Islet precursor cell (in vitro differentiated cells): Measurements from ENCODE around the gene PES1.
"Not testable (repeated sequence)": the region's sequence is repeated elsewhere in the genome, so short reads cannot be mapped to it uniquely, and the experiment has no call there.

Experiments used
- DNase-seq: peaks from one replicate; pipeline ENCODE4 v3.0.0-alpha.2; 2018

PES1 gene

GRCh38 chr22:30607939-30608338 lies 16.2 kb upstream of the PES1 start:
- no peak for DNase-seq

GRCh38 chr22:30607300-30607930 lies 15.7 kb upstream of the PES1 start:
- no peak for DNase-seq

DNA sequence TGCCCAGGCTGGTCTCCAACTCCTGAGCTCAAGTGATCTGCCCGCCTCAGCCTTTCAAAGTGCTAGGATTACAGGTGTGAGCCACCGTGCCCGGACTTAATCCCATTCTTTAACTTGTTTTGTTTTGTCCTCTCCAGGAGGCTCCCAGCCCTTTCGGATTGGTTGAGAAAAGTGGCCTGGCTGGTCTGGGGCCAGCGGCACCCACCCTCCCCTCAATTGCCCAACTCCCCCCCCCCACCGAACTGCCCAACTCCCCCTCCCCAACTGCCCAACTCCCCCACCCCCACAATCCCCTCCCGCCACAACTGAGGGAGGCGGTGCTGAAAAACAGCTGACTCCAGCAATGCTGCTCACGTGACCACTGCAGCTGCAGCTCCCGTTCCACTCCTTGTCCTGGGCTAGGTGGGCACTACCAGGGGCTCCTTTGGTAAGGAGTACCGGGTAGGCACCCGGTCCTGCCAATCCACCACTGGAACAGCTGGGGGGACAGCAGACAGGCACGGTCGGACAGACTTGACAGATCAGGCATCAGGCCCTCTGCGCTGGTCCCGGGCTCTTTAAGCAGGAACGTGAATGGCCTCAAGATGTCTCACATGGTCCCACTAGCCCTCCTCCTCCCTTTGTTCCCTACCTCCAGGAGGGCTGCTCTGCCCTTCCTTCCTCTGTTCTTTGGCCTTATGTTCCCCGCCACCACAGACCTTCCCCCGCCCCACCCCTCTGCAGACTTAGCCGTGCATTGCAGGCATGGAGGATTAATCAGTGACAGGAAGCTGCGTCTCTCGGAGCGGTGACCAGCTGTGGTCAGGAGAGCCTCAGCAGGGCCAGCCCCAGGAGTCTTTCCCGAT lies 15.0 kb upstream of the PES1 start, which contains the start of gene TCN2:
Gene TCN2 (plus strand): TSS at position 720 of the 845 bp plus-strand sequence. CDS start 158 bp downstream, outside the sequence.
- peak; percentile 91 for DNase-seq

DNA sequence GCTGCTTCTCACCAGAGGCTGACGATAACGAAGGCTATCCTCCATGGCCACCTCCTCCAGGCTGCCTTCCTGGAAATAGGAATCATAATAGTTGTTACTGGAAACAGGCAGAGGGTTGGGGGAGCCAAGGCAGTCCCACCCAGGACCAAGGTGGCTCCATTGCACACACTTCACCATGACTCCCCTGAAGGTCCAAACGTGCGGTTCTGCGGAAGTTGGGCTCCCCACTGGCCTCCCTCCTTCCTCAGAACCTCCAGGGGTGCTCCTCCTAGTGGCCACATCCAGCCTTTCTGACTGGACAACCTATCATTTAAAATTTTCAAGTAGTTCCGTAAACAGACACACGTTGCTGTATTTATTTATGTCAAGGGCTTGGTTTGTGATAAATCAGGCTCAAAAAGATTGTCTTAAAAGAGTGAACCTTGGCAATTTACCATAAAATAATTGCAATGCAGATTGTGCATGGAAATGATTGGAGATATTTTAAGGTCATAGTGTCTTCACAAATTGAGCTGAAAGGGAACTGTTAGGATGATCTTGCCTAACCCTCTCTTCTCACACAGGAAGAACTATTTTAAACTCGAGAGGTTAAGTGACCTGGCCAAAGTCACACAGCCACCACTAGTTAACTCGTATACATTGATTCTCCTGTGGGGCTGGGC lies 13.9 kb upstream of the PES1 start:
- DNase-seq: peak; percentile 63

DNA sequence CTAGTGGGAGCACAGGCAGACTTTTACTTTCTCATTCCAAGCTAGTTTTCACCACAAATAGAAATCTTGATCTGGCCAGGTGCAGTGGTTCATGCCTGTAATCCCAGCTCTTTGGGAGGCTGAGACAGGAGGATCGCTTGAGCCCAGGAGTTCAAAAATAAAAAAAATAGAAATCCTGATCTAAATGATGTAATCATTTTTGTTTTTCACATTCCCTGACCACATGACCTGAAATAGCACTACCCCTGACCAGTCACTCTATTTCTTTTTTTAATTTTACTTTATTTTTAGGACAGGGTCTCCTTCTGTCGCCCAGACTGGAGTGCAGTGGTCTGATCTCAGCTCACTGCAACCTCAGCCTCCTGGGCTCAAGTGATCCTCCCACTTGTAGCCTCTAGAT lies 13.0 kb upstream of the PES1 start:
- no peak for DNase-seq

DNA sequence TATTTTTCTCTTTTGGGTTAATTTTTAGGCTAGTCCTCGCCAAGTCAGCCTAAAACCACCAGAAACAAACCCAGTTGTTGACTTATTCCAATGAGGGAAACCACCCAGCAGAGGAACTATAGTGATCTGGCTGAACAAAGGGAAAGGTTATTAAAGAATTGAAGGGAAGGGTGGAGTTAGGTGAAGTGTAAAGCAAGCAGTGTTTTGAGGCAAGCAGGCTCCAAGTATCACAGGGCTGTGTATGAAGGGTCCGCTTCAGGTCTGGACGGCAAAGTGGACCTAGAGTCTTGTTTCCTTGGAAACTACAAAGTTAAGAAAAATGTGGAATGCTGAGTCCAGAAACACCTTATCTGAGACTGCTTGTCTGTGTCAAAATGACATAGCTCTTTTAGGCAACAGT lies 12.1 kb upstream of the PES1 start:
- DNase-seq: no peak

GRCh38 chr22:30602049-30602448 lies 10.3 kb upstream of the PES1 start:
- no peak for DNase-seq

GRCh38 chr22:30601464-30601863 lies 9.8 kb upstream of the PES1 start:
- no peak for DNase-seq

DNA sequence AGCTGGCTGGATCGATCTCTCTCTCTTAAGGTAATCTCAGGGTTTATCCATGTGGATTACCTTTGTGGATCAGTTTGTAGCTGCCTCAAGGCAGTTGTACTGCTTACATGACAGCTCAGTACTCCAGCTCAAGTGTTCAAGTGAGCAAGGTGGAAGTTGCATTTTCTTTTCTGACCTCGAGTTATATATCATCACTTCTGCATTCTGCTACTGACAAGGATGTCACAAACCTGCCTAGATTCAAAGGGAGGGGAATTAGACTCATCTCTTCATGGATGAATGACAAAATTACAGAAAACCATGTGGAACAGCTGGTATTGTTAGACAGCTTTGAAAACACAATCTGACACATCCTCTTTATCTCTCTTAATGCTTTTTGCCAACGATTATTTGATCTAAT lies 9.2 kb upstream of the PES1 start:
- DNase-seq: no peak

DNA sequence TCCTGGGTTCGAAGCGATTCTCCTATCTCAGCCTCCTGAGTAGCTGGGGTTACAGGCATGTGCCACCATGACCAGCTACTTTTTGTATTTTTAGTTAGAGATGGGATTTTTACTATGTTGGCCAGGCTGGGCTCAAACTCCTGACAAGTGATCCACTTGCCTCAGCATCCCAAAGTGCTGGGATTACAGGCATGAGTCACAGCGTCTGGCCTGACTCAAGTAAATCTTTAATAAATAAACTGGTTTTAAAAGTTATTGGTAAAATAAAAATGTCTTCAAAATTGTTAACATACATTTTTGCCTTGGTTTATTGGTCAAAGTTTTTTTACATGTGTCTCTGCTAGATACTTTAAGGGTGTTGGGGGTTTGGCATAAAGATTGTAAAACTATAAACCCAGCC lies 7.3 kb upstream of the PES1 start:
- no peak for DNase-seq

DNA sequence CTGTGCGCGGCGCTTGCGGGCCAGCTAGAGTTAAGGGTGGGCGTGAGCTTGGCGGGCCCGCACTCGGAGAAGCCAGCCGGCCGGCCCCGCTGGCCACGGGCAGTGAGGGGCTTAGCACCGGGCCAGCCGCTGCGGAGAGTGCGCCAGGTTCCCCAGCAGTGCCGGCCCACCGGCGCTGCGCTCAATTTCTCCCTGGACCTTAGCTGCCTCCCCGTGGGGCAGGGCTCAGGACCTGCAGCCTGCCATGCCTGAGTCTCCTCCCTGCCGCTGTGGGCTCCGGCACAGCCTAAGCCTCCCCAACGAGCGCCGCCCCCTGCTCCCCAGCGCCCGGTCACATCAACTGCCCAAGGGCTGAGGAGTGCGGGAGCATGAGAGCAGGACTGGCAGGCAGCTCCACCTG lies 5.2 kb upstream of the PES1 start:
- no peak for DNase-seq

GRCh38 chr22:30596199-30596598 lies 4.5 kb upstream of the PES1 start:
- DNase-seq: no peak

GRCh38 chr22:30592360-30592713 lies 627 bp upstream of the PES1 start:
- DNase-seq: not testable (repeated sequence)

- DNase-seq: no peak
These were observed 521 bp downstream of the PES1 start for GRCh38 chr22:30591191-30591587.

DNA sequence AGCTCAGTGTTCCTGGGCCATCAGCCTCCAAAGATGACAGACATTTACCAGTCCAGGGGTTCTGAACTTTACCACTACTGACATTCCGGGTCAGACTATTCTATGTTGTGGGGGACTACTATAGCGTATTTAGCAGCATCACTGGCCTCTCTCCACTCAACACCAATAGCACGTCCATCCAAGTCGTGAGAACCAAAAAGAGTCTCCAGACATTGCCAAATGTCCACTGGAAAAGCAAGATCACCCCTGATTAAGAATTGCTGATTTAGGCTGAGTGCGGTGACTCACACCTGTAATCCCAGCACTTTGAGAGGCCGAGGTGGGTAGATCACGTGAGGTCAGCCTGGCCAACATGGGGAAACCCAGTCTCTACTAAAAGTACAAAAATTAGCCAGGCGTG lies 5.3 kb downstream of the PES1 start:
- DNase-seq: no peak

- no peak for DNase-seq
These were observed 7.3 kb downstream of the PES1 start for GRCh38 chr22:30584441-30584840.

- no peak for DNase-seq
These were observed 8.7 kb downstream of the PES1 start for GRCh38 chr22:30582788-30583545.

GRCh38 chr22:30582051-30582450 lies 9.7 kb downstream of the PES1 start:
- no peak for DNase-seq

DNA sequence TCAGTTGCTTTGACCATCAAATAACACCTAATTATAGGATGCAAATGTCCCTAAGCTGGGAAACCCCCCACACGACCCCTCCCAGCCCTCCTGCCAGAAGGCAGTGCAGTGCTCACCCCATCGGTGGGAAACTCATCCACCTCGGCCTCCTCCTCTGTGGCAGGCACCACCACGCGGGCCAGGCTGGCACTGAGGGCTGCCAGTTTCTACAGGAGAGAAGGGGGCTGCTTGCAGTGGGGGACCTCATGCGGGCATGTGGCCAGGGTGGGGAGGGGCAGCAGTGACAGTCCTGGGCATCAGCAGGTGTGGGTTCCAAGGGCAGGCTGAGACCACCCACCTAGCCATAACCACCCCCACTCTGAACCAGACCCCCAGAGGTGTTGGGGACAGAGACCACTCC lies 10.8 kb downstream of the PES1 start:
- no peak for DNase-seq

DNA sequence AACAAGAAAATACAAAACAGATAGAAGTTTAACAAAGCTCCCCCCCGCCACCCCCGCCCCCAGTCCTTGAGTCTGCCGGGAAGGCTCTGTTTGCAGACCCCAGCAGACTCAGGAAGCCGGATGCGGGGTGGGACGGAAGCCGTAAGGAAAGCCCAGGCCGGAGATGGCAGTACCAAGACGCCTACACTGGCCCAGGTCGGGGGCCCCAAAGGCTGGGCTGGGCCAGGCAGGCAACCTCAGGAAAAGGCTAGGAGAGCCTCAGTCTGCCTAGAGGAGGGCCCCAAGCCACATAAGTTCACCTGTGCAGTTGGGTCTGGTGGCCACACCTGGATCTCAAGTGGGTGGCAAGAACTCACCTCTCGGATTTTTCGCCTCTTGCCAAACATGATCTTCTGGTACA lies 13.2 kb downstream of the PES1 start:
- no peak for DNase-seq

- DNase-seq: no peak
These were observed 15.9 kb downstream of the PES1 start for GRCh38 chr22:30575859-30576258.

DNA sequence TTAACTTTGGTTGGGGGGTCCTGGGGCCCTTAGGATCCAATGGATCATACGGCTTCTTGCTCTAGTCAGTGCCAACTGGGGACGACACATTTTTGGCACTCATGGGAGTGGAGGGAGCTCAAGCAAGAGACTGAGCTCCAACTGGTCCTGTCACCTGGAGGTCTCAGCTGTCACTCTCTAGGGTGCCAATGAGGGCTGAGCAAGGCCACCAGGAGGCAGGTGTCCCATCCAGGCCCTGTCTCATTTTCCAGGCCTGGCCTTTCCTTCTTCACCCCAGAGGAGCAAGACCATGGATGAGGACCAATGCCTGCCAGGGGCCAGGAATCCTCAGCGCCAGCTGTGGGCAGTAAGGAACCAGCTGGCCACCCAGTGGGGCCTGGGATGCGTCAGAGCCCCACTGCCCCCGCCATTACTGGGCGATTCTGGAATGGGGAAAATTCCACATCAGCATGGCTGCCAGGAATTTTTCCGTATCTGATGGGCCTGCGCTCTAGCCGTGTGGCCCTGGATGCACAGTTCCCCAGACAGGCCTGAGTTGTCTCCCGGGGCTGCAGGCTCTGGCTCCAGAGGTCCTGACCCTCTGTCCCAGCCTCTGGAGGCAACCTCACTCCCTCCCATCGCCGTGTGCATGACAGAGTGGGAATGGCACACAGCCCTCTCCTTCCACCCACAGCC lies 16.6 kb downstream of the PES1 start:
- DNase-seq: no peak
